Measurements from ENCODE around the gene SLC27A5. TPM values are rescaled to one million over a fixed set of nuclear protein-coding genes. Genes with fewer than 3 reads are reported as not detected.

Gene SLC27A5
- total RNA-seq, 1 experiment from 2014 or later: 0.55 TPM

DNA sequence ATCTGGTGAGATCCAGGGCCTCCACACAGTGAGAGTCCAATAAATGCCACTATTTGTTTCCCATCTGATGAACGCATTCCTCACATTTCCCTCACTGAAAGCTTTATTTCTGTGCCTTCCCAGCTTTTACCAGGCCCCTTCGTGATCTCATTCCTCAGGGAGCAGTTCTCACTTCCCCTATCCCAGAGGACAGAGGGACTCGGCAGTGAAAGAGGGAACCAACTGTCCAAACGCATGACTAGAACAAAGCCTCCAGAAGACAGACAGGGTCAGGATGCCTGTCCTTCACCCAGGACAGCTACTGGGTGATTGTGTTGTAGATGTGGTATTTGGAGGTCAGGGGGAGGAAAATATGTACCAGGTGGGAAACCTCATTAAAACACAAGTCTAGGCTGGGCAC lies 9.9 kb upstream of the SLC27A5 start:
- Histone ChIP-seq H3K4me1 (replicated peaks) (peaks cover 9% of the 10 kb centered on the region), H3K27ac (no peak overlapping the region), H3K4me3 (no peak overlapping the region), H3K36me3 (peaks cover 13% of the 10 kb centered on the region), H3K27me3 (replicated peaks) (no peaks in the 10 kb centered on the region), H3K9me3 (replicated peaks) (no peaks in the 10 kb centered on the region)
- no peak for DNase-seq (ENCODE audit: low read depth in 1 of 2, low spot score in 2 of 2)

GRCh38 chr19:58520257-58520599 lies 8.4 kb upstream of the SLC27A5 start:
- H3K36me3 ChIP-seq: peaks cover 24% of the 10 kb centered on the region
- peaks cover 9% of the 10 kb centered on the region for H3K4me1 ChIP-seq (replicated peaks)
- H3K27ac ChIP-seq: peak overlapping the region; percentile 59
- no peaks in the 10 kb centered on the region for H3K9me3 ChIP-seq (replicated peaks)
- H3K4me3 ChIP-seq: peak overlapping the region; percentile 71
- no peaks in the 10 kb centered on the region for H3K27me3 ChIP-seq (replicated peaks)
- no peak for DNase-seq (ENCODE audit: low read depth in 1 of 2, low spot score in 2 of 2)

GRCh38 chr19:58519355-58520256 lies 7.8 kb upstream of the SLC27A5 start, which contains the start of gene ZBTB45:
Gene ZBTB45 (minus strand): TSS chr19:58519810. CDS start chr19:58517673, 2,137 bp downstream.
- Histone ChIP-seq H3K36me3 (peaks cover 26% of the 10 kb centered on the region), H3K27me3 (replicated peaks) (no peaks in the 10 kb centered on the region)
- peak; percentile 94 to 96 for DNase-seq (ENCODE audit: low read depth in 1 of 2, low spot score in 2 of 2)

GRCh38 chr19:58519087-58519354 lies 7.2 kb upstream of the SLC27A5 start:
- Histone ChIP-seq H3K27ac (peak overlapping the region; percentile 59), H3K4me1 (replicated peaks) (peaks cover 9% of the 10 kb centered on the region), H3K27me3 (replicated peaks) (no peaks in the 10 kb centered on the region), H3K4me3 (peak overlapping the region; percentile 71), H3K36me3 (peaks cover 30% of the 10 kb centered on the region), H3K9me3 (replicated peaks) (no peaks in the 10 kb centered on the region)
- DNase-seq (ENCODE audit: low read depth in 1 of 2, low spot score in 2 of 2): peak in 1 of 2 experiments; percentile 79

More at GRCh38 chr19:58519355-58520256, 7.8 kb upstream of the SLC27A5 start, which contains the start of gene ZBTB45:
- H3K9me3 ChIP-seq (replicated peaks): no peaks in the 10 kb centered on the region
- peaks cover 9% of the 10 kb centered on the region for H3K4me1 ChIP-seq (replicated peaks)
- H3K27ac ChIP-seq: peak within 1 kb of the TSS; percentile 59
- peak within 1 kb of the TSS; percentile 71 for H3K4me3 ChIP-seq

DNA sequence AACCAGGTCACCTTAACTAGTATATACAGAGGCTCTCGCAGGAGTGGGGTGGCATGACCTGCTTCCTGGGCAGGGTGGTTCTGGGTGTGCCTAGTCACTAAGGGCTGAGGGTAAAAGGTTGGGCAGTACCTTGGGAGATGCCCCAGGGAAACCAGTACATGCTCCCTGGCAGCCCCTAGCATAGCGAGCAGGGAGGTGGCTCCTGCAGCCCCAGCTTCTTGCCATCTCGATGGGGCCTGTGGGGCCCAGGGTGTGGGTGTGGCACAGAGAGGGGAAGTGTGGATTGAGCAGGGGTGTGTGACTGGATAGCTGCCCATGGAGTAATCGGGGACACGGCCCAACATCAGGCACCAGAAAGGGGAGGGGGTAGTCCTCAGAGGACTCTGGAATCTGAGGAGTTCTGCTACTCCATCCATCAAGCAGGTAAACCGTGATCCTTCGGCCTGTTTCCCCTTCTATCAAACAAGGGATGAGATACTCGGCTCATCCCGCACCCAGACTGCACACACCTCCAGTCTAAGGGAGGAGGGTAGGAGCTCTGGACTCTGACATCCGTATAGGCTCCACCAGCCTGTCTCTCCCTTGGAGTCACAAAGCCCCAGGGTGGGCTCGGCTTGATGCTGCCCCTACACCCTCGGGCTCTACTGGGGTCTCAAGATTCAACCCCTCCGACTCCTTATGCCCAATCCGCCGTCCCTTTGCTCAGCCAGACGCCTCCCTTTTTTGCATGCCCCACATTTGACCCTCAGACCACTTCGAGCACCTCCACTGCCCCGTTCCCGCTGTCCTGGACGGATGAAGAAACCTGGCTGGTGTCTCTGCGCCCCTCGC lies 6.7 kb upstream of the SLC27A5 start:
- Histone ChIP-seq H3K9me3 (replicated peaks) (no peaks in the 10 kb centered on the region), H3K4me1 (replicated peaks) (peaks cover 9% of the 10 kb centered on the region), H3K27ac (no peak overlapping the region), H3K4me3 (peak overlapping the region; percentile 71), H3K27me3 (replicated peaks) (no peaks in the 10 kb centered on the region), H3K36me3 (peaks cover 35% of the 10 kb centered on the region)
- no peak for DNase-seq (ENCODE audit: low read depth in 1 of 2, low spot score in 2 of 2)

DNA sequence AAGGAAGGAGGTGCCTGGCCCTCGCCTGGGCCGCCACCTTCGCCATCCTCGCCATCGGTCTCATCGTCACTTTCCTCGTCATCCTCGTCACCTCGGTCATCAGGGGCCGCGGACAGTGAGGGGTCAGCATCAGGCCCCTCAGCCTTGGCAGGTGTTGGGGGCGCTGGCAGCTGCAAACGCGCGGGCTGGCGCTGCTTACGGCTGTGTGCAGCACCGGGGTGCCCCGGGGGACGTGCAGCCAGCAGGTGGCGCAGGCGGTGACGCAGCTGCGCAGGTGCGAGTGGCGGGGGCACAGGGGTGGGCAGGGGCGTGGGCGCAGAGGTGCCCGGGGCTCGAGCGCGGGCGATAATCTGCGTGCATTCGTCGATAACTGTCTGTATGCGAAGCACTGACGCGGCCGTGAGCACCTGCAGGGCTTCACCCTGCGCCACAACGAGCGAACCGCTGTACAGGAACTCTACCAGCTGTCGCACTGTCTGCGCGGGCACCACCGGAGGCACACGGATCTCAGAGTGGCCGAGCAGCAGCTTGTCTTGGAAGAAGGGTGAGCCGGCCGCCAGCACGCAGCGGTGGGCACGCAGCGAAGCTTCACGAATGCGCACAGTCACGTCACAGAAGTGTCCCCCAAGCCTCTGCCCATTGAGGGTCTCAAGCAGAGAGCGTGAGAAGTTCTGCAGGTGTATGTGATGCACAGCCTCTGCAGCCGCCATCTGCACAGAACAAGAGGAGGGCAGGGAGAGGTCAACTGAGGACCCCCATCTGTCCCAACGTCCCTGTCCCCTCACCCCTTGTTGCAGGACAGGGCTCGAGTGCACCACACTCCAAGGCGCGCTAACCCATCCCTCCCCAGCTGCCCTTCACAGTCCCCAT lies 5.4 kb upstream of the SLC27A5 start:
- Histone ChIP-seq H3K4me1 (replicated peaks) (peaks cover 9% of the 10 kb centered on the region), H3K36me3 (peaks cover 38% of the 10 kb centered on the region), H3K27me3 (replicated peaks) (no peaks in the 10 kb centered on the region), H3K9me3 (replicated peaks) (no peaks in the 10 kb centered on the region), H3K4me3 (no peak overlapping the region), H3K27ac (no peak overlapping the region)
- DNase-seq (ENCODE audit: low read depth in 1 of 2, low spot score in 2 of 2): no peak

GRCh38 chr19:58516246-58516836 lies 4.5 kb upstream of the SLC27A5 start:
- Histone ChIP-seq H3K4me1 (replicated peaks) (peaks cover 9% of the 10 kb centered on the region), H3K27me3 (replicated peaks) (no peaks in the 10 kb centered on the region), H3K4me3 (no peak overlapping the region), H3K27ac (no peak overlapping the region), H3K9me3 (replicated peaks) (no peaks in the 10 kb centered on the region), H3K36me3 (peaks cover 38% of the 10 kb centered on the region)
- no peak for DNase-seq (ENCODE audit: low read depth in 1 of 2, low spot score in 2 of 2)

DNA sequence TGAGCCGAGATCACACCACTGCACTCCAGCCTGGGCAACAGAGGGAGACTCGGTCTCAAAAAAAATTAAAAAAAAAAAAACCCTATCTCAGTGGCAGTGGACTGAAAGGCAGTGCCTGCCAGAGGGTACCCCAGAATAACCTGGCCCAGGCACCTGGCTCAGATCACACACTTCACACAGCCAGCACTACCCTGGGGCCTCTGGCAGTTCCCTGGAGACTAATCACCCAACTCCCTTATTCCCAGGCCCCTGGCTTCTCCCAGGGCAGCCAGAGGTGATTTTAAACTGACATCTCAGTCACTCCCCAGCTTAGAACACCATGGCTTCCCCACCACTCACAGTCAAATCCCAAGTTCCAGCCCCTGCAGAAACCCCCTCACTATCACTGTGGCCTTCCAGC lies 3.5 kb upstream of the SLC27A5 start:
- Histone ChIP-seq H3K4me3 (no peak overlapping the region), H3K9me3 (replicated peaks) (no peaks in the 10 kb centered on the region), H3K4me1 (replicated peaks) (peaks cover 9% of the 10 kb centered on the region), H3K36me3 (peaks cover 38% of the 10 kb centered on the region), H3K27me3 (replicated peaks) (no peaks in the 10 kb centered on the region), H3K27ac (no peak overlapping the region)
- DNase-seq (ENCODE audit: low read depth in 1 of 2, low spot score in 2 of 2): no peak

GRCh38 chr19:58514564-58515022 lies 2.8 kb upstream of the SLC27A5 start:
- no peak for DNase-seq (ENCODE audit: low read depth in 1 of 2, low spot score in 2 of 2)
- H3K36me3 ChIP-seq: peaks cover 38% of the 10 kb centered on the region
- H3K27ac ChIP-seq: no peak overlapping the region
- no peak overlapping the region for H3K4me3 ChIP-seq
- peaks cover 9% of the 10 kb centered on the region for H3K4me1 ChIP-seq (replicated peaks)
- H3K27me3 ChIP-seq (replicated peaks): no peaks in the 10 kb centered on the region
- H3K9me3 ChIP-seq (replicated peaks): no peaks in the 10 kb centered on the region; the same call in 1 of the 2 replicates

DNA sequence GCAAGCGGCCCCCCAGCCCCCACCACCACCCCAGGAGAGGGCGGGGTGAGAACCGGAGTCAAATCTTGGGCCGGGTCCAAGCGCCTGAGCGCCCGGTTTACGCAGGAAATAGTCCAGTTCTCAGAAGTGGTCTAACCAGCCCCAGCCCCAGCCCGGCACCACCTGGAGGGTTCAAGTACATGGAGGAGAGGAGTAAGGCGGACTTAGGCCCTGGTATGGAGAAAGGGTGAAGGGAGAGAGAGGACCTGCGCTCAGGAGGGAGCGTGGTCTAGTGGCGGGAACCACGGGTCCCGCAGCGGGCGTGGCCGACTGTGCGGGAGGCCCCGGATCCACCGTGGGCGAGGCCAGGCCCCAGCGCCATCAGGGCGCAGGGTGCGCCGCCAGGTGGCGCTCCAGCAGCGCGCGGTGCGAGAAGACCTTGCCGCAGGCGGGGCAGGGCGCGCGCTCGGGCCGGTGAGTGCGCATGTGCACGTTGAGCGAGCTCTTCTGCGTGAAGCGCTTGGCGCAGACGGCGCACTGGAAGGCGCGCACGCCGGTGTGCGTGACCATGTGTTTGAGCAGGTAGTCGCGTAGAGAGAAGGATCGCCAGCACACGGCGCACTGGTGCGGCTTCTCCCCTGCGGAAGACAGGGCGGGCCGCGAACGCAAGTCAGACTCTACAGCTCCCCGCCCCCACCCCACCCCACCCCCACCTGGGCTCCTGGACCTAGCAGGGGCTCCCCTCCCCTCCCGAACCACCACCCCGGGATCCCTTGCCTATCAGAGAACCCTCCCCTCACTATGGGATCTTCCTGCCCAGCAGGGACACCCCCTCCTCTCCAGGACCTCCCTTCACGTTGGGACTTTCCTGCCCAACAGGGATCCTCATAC lies 2.1 kb upstream of the SLC27A5 start:
- peaks cover 34% of the 10 kb centered on the region for H3K36me3 ChIP-seq
- H3K4me3 ChIP-seq: no peak overlapping the region
- H3K27me3 ChIP-seq (replicated peaks): no peaks in the 10 kb centered on the region
- no peak overlapping the region for H3K27ac ChIP-seq
- H3K4me1 ChIP-seq (replicated peaks): peaks cover 9% of the 10 kb centered on the region
- DNase-seq (ENCODE audit: low read depth in 1 of 2, low spot score in 2 of 2): no peak
- H3K9me3 ChIP-seq (replicated peaks): no peaks in the 10 kb centered on the region; the same call in 1 of the 2 replicates

GRCh38 chr19:58513213-58513693 lies 1.5 kb upstream of the SLC27A5 start:
- no peak for DNase-seq (ENCODE audit: low read depth in 1 of 2, low spot score in 2 of 2)

More at GRCh38 chr19:58513213-58513693, 1.5 kb upstream of the SLC27A5 start:
- Histone ChIP-seq H3K36me3 (peaks cover 34% of the 10 kb centered on the region), H3K27me3 (replicated peaks) (no peaks in the 10 kb centered on the region), H3K9me3 (replicated peaks) (no peaks in the 10 kb centered on the region; the same call in 1 of the 2 replicates), H3K27ac (no peak overlapping the region), H3K4me3 (no peak overlapping the region), H3K4me1 (replicated peaks) (peaks cover 3% of the 10 kb centered on the region)

Measured in SJSA1 (cell line).